Measurements from ENCODE around the gene PRRC2B. TPM values are rescaled to one million over a fixed set of nuclear protein-coding genes. Genes with fewer than 3 reads are reported as not detected.

Gene PRRC2B
- total and polyA plus RNA-seq, 5 donors from 2014 or later: 8.1 to 239 (median 10.0) TPM

DNA sequence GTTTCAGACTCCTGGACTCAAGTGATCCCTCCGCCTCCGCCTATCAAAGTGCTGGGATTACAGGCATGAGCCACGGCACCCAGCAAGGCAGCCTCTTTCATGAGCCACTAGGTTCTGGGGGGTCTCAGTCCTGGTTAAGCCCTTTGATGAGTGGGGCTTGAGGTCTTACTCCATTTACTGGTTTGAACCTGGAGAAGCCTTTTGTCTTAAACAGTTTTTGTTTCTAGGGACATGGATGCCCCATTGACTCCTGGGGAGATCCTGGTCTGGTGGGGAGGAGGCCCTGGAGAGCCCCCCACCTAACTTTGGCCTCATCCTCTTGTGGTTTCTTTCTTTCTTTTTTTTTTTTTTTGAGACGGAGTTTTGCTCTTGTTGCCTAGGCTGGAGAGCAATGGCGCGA lies 6.7 kb downstream of the PRRC2B start:
- Histone ChIP-seq H3K9me3 (ENCODE audit: control insufficient read depth in 2 of 2, low read length in 2 of 2) (no peaks in the 10 kb centered on the region), H3K36me3 (ENCODE audit: control insufficient read depth, insufficient read depth, low read length) (peaks cover 5% of the 10 kb centered on the region), H3K27ac (ENCODE audit: insufficient read depth, low read length, poor library complexity, severe bottlenecking) (no peak overlapping the region), H3K4me1 (ENCODE audit: control insufficient read depth, insufficient read depth, low read length, poor library complexity, severe bottlenecking) (peaks cover 93% of the 10 kb centered on the region), H3K27me3 (ENCODE audit: control insufficient read depth, insufficient read depth, low read length) (no peaks in the 10 kb centered on the region), H3K4me3 (ENCODE audit: low read depth, low read length) (no peak overlapping the region)
- H3K9me3 Mint-ChIP-seq: no peaks in the 10 kb centered on the region
- no peak for ATAC-seq (ENCODE audit: low read depth in 2 of 2)
- peak overlapping the region in 1 of 3 donors; percentile 38 for H3K27ac Mint-ChIP-seq
- H3K27me3 Mint-ChIP-seq: no peaks in the 10 kb centered on the region
- peaks cover 13% of the 10 kb centered on the region for H3K36me3 Mint-ChIP-seq
- peak overlapping the region; percentile 57 to 73 (median 68) for H3K4me3 Mint-ChIP-seq
- peaks cover 38 to 94% (median 66%) of the 10 kb centered on the region in 4 donors for H3K4me1 Mint-ChIP-seq
- no peak for DNase-seq

- peak overlapping the region in 2 of 3 donors; percentile 55 to 82 for H3K27ac Mint-ChIP-seq
These were observed 8.2 kb downstream of the PRRC2B start for GRCh38 chr9:131402073-131402472.

GRCh38 chr9:131402738-131403492 lies 9.0 kb downstream of the PRRC2B start:
- no peak for ATAC-seq (ENCODE audit: low read depth in 2 of 2)

More at GRCh38 chr9:131402073-131402472, 8.2 kb downstream of the PRRC2B start:
- H3K27ac ChIP-seq (ENCODE audit: insufficient read depth, low read length, poor library complexity, severe bottlenecking): no peak overlapping the region
- DNase-seq (no peak), ATAC-seq (ENCODE audit: low read depth in 2 of 2) (no peak)
- no peaks in the 10 kb centered on the region for H3K9me3 Mint-ChIP-seq
- H3K27me3 ChIP-seq (ENCODE audit: control insufficient read depth, insufficient read depth, low read length): no peaks in the 10 kb centered on the region
- no peak overlapping the region for H3K4me3 ChIP-seq (ENCODE audit: low read depth, low read length)
- H3K4me1 Mint-ChIP-seq: peaks cover 43 to 94% (median 70%) of the 10 kb centered on the region in 4 donors
- peak overlapping the region in 3 of 4 donors; percentile 45 to 60 (median 59) for H3K4me3 Mint-ChIP-seq
- peaks cover 93% of the 10 kb centered on the region for H3K4me1 ChIP-seq (ENCODE audit: control insufficient read depth, insufficient read depth, low read length, poor library complexity, severe bottlenecking)
- H3K36me3 Mint-ChIP-seq: peaks cover 13% of the 10 kb centered on the region
- no peaks in the 10 kb centered on the region for H3K27me3 Mint-ChIP-seq
- H3K9me3 ChIP-seq (ENCODE audit: control insufficient read depth in 2 of 2, low read length in 2 of 2): no peaks in the 10 kb centered on the region
- peaks cover 5% of the 10 kb centered on the region for H3K36me3 ChIP-seq (ENCODE audit: control insufficient read depth, insufficient read depth, low read length)

DNA sequence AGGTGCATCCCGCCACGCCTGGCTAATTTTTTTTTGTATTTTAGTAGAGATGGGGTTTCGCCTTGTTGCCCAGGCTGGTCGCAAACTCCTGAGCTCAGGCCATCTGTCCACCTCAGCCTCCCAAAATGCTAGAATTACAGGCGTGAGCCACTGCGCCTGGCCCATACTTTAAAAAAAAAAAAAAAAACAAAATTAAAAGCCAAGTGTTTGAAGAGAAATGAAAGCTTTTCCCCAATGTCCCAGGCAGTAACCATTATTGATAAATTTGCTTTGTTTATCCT lies 9.5 kb downstream of the PRRC2B start:
- no peak for DNase-seq
- no peak overlapping the region for H3K27ac ChIP-seq (ENCODE audit: insufficient read depth, low read length, poor library complexity, severe bottlenecking)
- Mint-ChIP-seq H3K27ac (peak overlapping the region in 1 of 3 donors; percentile 38), H3K4me1 (peaks cover 36 to 94% (median 71%) of the 10 kb centered on the region in 4 donors), H3K27me3 (no peaks in the 10 kb centered on the region), H3K4me3 (no peak overlapping the region), H3K9me3 (no peaks in the 10 kb centered on the region), H3K36me3 (peaks cover 13% of the 10 kb centered on the region)
- no peak for ATAC-seq (ENCODE audit: low read depth in 2 of 2)
- no peaks in the 10 kb centered on the region for H3K27me3 ChIP-seq (ENCODE audit: control insufficient read depth, insufficient read depth, low read length)
- H3K9me3 ChIP-seq (ENCODE audit: control insufficient read depth in 2 of 2, low read length in 2 of 2): no peaks in the 10 kb centered on the region
- H3K36me3 ChIP-seq (ENCODE audit: control insufficient read depth, insufficient read depth, low read length): peaks cover 5% of the 10 kb centered on the region
- H3K4me3 ChIP-seq (ENCODE audit: low read depth, low read length): no peak overlapping the region
- H3K4me1 ChIP-seq (ENCODE audit: control insufficient read depth, insufficient read depth, low read length, poor library complexity, severe bottlenecking): peaks cover 93% of the 10 kb centered on the region

More at GRCh38 chr9:131402738-131403492, 9.0 kb downstream of the PRRC2B start:
- H3K36me3 Mint-ChIP-seq: peaks cover 13% of the 10 kb centered on the region
- H3K4me1 Mint-ChIP-seq: peaks cover 35 to 94% (median 71%) of the 10 kb centered on the region in 4 donors
- no peak for DNase-seq
- peak overlapping the region in 2 of 3 donors; percentile 55 to 82 for H3K27ac Mint-ChIP-seq
- H3K4me3 Mint-ChIP-seq: peak overlapping the region in 3 of 4 donors; percentile 45 to 60 (median 59)
- no peaks in the 10 kb centered on the region for H3K27me3 Mint-ChIP-seq
- Histone ChIP-seq H3K27ac (ENCODE audit: insufficient read depth, low read length, poor library complexity, severe bottlenecking) (no peak overlapping the region), H3K9me3 (ENCODE audit: control insufficient read depth in 2 of 2, low read length in 2 of 2) (no peaks in the 10 kb centered on the region), H3K4me3 (ENCODE audit: low read depth, low read length) (peak overlapping the region; percentile 11), H3K36me3 (ENCODE audit: control insufficient read depth, insufficient read depth, low read length) (peaks cover 5% of the 10 kb centered on the region), H3K4me1 (ENCODE audit: control insufficient read depth, insufficient read depth, low read length, poor library complexity, severe bottlenecking) (peaks cover 93% of the 10 kb centered on the region), H3K27me3 (ENCODE audit: control insufficient read depth, insufficient read depth, low read length) (no peaks in the 10 kb centered on the region)
- no peaks in the 10 kb centered on the region for H3K9me3 Mint-ChIP-seq

GRCh38 chr9:131404581-131404980 lies 10.7 kb downstream of the PRRC2B start:
- H3K4me3 Mint-ChIP-seq: peak overlapping the region in 3 of 4 donors; percentile 44 to 77 (median 66)
- H3K27me3 Mint-ChIP-seq: no peaks in the 10 kb centered on the region
- Histone ChIP-seq H3K27me3 (ENCODE audit: control insufficient read depth, insufficient read depth, low read length) (no peaks in the 10 kb centered on the region), H3K4me3 (ENCODE audit: low read depth, low read length) (peak overlapping the region; percentile 0), H3K9me3 (ENCODE audit: control insufficient read depth in 2 of 2, low read length in 2 of 2) (no peaks in the 10 kb centered on the region), H3K36me3 (ENCODE audit: control insufficient read depth, insufficient read depth, low read length) (peaks cover 5% of the 10 kb centered on the region), H3K4me1 (ENCODE audit: control insufficient read depth, insufficient read depth, low read length, poor library complexity, severe bottlenecking) (peaks cover 92% of the 10 kb centered on the region), H3K27ac (ENCODE audit: insufficient read depth, low read length, poor library complexity, severe bottlenecking) (no peak overlapping the region)
- no peaks in the 10 kb centered on the region for H3K9me3 Mint-ChIP-seq
- H3K27ac Mint-ChIP-seq: peak overlapping the region in 1 of 3 donors; percentile 84
- H3K4me1 Mint-ChIP-seq: peaks cover 35 to 95% (median 73%) of the 10 kb centered on the region in 4 donors
- ATAC-seq (ENCODE audit: low read depth in 2 of 2): no peak
- peaks cover 13% of the 10 kb centered on the region for H3K36me3 Mint-ChIP-seq
- DNase-seq: no peak

DNA sequence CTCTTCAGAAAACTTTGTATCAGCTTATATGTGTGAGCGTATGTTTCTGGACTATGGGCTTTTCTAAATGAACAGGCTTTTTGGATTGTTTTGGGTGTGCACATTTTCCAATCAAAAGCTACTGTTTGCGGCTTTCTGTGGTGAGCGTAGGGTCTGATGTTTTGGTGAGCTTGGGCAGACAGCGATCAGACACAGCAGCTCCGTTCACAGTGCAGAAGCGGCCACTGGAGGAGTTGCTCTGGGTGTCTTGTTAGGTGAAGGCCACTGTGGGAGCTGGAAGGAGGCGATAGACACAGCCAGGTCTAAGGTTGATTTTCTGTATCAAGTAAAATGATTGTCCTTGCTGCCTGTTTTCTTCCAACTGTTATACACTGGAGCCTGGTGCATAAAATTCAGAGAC lies 11.1 kb downstream of the PRRC2B start:
- Mint-ChIP-seq H3K27me3 (no peaks in the 10 kb centered on the region), H3K36me3 (peaks cover 13% of the 10 kb centered on the region), H3K27ac (peak overlapping the region in 2 of 3 donors; percentile 80 to 84), H3K4me1 (peaks cover 35 to 95% (median 75%) of the 10 kb centered on the region in 4 donors), H3K9me3 (no peaks in the 10 kb centered on the region), H3K4me3 (peak overlapping the region; percentile 44 to 86 (median 72))
- no peaks in the 10 kb centered on the region for H3K27me3 ChIP-seq (ENCODE audit: control insufficient read depth, insufficient read depth, low read length)
- H3K9me3 ChIP-seq (ENCODE audit: control insufficient read depth in 2 of 2, low read length in 2 of 2): no peaks in the 10 kb centered on the region
- H3K4me1 ChIP-seq (ENCODE audit: control insufficient read depth, insufficient read depth, low read length, poor library complexity, severe bottlenecking): peaks cover 92% of the 10 kb centered on the region
- peak overlapping the region; percentile 0 for H3K4me3 ChIP-seq (ENCODE audit: low read depth, low read length)
- peaks cover 5% of the 10 kb centered on the region for H3K36me3 ChIP-seq (ENCODE audit: control insufficient read depth, insufficient read depth, low read length)
- peak overlapping the region; percentile 8 for H3K27ac ChIP-seq (ENCODE audit: insufficient read depth, low read length, poor library complexity, severe bottlenecking)
- DNase-seq (no peak), ATAC-seq (ENCODE audit: low read depth in 2 of 2) (no peak)

GRCh38 chr9:131405428-131405827 lies 11.5 kb downstream of the PRRC2B start:
- Histone ChIP-seq H3K27ac (ENCODE audit: insufficient read depth, low read length, poor library complexity, severe bottlenecking) (peak overlapping the region; percentile 8), H3K4me1 (ENCODE audit: control insufficient read depth, insufficient read depth, low read length, poor library complexity, severe bottlenecking) (peaks cover 92% of the 10 kb centered on the region), H3K27me3 (ENCODE audit: control insufficient read depth, insufficient read depth, low read length) (no peaks in the 10 kb centered on the region), H3K9me3 (ENCODE audit: control insufficient read depth in 2 of 2, low read length in 2 of 2) (no peaks in the 10 kb centered on the region), H3K36me3 (ENCODE audit: control insufficient read depth, insufficient read depth, low read length) (peaks cover 5% of the 10 kb centered on the region), H3K4me3 (ENCODE audit: low read depth, low read length) (peak overlapping the region; percentile 81)
- Mint-ChIP-seq H3K4me3 (peak overlapping the region in 3 of 4 donors; percentile 66 to 86 (median 77)), H3K4me1 (peaks cover 39 to 95% (median 78%) of the 10 kb centered on the region in 4 donors), H3K27ac (peak overlapping the region in 2 of 3 donors; percentile 11 to 43), H3K9me3 (no peaks in the 10 kb centered on the region), H3K27me3 (no peaks in the 10 kb centered on the region), H3K36me3 (peaks cover 13% of the 10 kb centered on the region)
- ATAC-seq (ENCODE audit: low read depth in 2 of 2) (no peak), DNase-seq (no peak)

Measured in CD4-positive, CD25-positive, alpha-beta regulatory T cell (primary cell).